Stimulated activated CD8-positive, alpha-beta memory T cell treated with anti-CD3 and anti-CD28 coated beads, Interleukin-4, amount 100 ng/mL, for 1 hour (primary cell): ENCODE data around the gene SSMEM1.
"Not testable (repeated sequence)": the region's sequence is repeated elsewhere in the genome, so short reads cannot be mapped to it uniquely, and the experiment has no call there.

Source experiments
- DNase-seq, 2 donors: peaks; one replicate each; pipeline ENCODE4 v3.0.0-alpha.2; 2020; ENCODE audit warnings: low read depth in 2 of 2, low spot score in 1 of 2

The SSMEM1 gene, protein sequence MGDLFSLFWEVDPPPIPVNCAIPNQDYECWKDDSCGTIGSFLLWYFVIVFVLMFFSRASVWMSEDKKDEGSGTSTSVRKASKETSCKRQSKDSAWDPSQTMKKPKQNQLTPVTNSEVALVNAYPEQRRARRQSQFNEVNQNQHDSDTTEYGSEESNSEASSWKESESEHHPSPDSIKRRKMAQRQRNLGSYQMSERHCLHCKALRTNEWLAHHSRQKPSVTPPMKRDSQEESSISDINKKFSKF

DNA sequence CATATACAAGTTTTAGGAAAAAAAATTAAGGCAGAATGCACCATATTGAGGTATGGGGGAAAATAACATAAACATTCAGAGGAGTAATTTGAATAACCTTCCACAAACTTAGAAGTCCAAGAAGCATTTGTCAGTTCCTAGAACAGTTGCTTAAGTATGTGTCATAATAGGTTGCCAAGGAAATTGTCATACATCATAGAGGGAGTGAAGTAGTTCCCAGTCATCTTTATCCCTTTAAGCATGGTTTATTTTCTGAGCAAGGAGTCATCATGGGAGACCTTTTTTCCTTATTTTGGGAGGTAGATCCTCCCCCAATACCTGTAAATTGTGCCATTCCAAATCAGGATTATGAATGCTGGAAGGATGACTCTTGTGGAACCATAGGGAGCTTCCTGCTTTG is at the start of gene SSMEM1:
TSS of gene SSMEM1 (plus strand) at position 219 of the 400 bp plus-strand sequence. CDS start at position 270, 51 bp downstream.
- no peak for DNase-seq

DNA sequence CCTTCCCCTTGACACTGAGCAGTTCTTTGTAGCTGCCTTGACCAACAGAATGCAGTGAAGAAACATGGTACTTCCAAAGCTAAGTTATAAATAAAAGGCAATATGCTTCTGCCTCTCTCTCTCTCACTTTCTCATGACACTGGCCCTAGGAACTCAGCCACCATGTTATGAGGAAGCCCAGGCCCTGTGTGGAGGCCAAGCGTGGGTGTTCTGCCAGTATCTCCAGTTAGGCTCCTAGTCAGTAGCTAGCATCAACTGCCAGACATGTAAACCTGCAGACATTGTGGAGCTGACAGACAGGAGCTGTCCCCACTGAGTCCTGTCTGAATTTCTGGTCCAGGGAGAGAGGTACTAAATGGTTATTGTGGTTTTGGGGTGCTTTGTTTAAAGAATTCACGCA is 47.6 kb upstream of the SSMEM1 start:
- DNase-seq: no peak

DNA sequence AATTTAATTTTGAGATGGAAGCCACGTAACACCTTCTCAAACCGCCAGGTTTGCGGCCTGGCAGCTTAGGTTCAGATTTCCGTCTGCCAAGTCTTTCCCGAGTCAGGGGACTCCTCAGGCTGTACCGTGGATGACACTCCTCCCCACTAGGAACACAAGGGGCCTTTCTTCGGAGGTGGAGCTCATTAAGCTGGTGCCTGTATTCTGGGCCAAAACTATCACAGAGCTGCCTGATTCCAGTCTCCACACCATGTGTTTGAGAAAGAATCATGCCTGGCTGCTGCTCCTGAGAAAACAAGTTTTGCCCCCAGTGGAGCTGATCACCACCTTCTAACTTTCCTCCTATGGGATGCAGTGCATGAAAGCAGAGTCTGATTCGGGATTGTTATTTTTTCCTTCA is 47.2 kb upstream of the SSMEM1 start:
- no peak for DNase-seq

DNA sequence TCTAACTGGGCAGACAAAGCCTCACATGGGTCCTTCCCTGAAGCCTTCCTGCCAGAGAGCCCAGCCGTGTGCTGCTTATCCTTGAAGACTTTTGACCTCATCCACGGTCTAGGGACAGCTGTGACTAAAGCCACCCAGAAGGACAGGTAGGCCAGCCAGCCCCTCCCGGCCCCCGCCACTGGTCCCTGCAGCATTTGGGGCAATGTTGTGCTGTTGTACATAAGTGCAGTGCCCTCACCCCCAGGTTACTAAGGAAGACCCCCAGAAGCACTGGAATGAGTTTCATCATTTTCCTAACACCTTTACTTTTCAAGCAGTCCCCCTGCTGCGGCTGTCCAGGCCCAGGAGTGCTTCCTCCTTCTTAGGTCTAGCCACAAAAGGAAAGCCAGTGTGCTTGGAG is 45.5 kb upstream of the SSMEM1 start:
- no peak for DNase-seq

DNA sequence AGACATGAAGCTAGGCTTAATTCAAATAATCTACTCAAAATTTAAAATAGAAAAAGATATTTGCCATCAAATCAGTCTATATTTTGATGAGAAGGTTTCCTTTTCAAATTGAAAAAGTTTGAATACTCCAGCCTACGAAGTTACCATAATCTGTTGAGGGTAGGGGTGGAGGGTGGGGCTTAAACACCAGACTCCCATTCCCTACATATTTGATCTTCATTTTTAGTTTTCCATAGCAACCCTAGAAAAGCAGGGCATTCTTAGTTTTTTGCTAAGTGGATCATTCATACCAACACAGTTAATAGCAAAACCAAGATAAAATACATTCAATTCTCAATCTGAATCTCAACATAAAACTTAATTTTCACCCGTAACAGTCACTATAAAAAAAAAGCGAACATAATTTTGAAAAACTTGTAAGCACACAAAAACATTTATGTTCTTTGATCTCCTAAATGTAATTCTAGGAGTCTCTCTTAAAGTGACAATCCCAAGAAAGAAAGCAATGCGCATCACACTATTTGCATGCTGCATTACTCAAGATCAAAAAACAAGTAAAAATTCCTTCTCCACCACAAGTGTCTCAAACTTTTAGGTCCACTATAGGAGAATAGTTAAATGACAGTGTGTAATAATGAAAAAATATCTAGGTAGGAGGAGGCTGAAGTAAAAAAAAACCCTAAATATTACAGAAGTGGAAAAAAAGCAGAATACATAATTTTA is 33.3 kb upstream of the SSMEM1 start:
- DNase-seq: no peak

DNA sequence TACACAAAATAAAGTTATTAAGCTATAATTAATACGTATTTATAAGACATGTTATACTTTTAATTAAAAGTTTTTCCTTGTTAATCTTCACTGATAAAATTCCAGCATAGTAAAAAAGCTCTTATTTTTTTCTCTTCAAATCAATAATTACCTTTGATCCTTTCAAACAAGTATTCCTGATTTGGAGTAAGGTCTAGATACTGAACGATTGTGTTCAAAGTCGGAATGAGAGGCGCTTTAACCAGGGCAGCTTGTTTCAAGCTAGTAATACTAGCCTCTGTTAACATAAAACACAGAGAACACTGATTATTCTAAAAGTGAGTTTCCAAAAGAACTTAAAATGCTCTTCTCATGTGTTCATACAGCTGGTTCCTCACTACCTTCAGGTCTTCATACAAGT is 29.4 kb upstream of the SSMEM1 start:
- DNase-seq: no peak

DNA sequence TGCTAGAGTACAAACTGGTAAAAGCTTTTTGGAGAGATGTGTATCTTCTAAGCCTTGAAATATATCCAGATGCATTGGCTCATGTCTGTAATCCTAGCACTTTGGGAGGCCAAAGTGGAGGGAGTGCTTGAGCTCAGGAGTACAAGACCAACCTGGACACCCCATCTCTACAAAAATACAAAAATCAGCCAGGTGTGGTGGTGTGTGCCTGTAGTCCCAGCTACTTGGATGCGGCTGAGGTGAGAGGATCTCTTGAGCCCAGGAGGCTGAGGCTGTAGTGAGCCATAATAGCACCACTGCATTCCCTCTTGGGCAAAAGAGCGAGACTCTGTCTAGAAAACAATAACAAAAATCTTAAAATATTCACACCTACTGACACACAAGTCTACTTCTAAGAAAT is 28.0 kb upstream of the SSMEM1 start:
- no peak for DNase-seq

DNA sequence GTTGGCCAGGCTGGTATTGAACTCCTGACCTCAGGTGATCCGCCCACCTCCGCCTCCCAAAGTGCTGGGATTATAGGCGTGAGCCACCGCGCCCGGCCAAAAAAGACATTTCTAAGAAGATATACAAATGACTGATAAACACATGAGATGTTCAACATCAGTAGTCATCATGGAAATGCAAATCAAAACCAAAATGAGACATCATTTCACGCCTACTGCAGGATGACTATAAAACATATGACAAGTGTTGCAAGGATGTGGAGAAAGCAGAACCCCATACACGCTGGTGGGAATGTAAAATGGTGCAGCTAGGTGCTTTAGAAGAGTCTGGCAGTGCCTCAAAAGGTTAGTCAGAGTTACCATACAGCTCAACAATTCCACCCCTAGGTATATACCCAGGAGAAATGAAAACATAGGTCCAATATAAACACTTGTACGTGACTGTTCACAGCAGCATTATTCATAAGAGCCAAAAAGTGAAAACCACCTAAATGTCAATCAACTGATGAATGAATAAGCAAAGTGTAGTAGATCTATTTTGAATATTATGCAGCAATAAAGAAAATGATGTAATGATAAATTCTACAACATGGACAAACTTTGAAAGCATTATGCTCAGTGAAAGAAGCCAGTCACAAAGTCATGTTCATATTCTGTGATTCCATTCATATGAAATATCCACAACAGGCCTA is 26.9 kb upstream of the SSMEM1 start:
- no peak for DNase-seq

DNA sequence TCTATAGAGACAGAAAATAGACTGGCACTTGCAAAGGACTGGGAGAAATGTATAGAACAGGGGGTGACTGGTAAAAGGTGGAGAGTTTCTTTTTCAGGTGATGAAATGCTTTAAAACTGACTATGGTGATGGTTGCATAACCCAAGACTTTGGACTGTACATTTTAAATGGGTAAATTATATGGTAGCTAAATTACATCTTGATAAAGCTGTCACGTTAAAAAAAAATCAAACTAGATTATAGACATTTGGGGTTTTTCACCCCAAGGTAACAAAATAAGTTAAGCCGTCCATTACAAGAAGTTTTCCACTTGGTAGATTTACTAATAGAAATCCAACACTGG is 26.4 kb upstream of the SSMEM1 start:
- DNase-seq: no peak

DNA sequence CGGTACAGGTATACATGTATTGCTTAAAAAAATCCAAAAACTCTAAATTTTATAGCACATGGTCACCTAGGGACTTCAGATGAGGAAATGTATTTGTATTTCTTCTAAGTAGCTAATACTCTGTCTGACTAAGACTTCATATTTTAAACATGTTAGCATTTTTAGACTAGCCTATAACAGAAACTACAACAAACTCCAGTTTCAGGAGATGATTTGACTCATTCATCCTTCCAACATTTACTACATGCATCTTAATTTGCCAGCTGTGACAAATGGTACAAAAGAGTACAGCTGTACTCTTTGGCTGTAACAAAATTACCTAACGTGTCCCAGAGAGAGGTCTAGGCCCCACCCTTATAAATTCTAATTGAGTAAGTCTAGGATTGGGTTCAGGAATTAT is 24.7 kb upstream of the SSMEM1 start:
- no peak for DNase-seq

DNA sequence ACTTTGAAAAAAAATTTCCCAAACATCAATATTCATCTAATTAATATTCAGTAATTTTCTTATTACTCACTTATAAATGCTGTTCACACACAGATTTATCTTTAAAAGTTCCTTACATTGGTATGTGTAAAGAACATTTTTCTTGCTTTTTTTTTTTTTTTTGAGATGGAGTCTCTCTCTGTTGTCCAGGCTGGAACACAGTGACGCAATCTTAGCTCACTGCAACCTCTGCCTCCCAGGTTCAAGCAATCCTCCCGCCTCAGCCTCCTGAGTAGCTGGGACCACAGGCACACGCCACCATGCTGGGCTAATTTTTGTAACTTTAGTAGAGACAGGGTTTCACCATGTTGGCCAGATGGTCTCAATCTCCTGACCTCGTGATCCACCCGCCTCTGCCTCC is 23.3 kb upstream of the SSMEM1 start:
- not testable (repeated sequence) for DNase-seq

DNA sequence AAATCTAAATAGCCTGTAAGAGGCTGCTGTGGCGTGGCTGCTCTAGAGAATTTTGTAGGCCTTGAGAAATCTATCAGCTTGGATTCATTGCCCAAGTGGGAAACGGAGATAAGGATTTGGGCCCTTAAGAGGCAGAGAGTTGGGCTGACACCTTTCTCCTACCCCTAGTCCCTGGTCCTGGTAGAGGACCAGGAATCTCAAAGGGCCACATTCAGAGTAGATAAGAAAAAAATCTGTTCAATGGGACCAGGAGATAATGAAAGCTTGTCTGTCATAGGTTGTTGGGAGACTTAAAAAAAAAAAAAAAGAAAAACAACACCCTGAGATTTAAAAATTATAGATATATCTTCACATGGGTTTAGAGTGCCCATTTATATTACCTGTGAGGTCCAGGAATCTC is 20.3 kb upstream of the SSMEM1 start:
- no peak for DNase-seq

DNA sequence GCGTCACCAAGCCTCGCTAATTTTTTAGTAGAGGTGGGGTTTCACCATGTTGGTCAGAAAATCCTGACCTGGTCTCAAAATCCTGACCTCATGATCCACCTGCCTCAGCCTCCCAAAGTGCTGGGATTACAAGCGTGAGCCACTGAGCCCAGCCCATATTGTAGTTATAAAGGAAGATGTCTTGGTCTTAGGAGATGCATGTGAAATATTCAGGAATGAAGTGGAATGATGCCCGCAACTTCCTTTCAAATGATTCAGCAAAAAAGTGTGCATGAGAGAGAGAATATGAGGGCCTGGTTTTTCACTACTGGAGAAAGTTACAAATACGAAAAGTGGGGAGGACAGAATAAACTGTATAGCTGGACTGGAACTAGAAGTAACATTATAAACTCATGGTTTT is 18.3 kb upstream of the SSMEM1 start:
- no peak for DNase-seq

DNA sequence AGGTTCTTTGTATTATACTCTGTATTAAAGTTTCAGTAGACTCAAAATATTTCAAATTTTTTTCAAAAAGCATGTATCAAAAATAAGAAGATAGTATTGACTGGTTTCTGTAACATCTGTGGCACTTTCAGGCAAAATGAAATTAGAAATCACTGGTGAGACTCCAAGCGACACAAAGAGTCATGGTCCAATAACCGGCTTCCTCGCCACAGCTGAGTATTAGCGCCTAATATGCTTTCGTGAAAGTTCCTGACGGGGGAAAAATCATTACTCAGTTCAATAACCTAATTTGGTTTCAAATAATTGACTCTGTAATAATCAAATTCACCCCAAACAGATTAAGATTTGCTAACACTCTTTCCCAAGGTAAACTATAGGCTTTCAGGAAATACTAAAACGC is 15.9 kb upstream of the SSMEM1 start:
- no peak for DNase-seq

DNA sequence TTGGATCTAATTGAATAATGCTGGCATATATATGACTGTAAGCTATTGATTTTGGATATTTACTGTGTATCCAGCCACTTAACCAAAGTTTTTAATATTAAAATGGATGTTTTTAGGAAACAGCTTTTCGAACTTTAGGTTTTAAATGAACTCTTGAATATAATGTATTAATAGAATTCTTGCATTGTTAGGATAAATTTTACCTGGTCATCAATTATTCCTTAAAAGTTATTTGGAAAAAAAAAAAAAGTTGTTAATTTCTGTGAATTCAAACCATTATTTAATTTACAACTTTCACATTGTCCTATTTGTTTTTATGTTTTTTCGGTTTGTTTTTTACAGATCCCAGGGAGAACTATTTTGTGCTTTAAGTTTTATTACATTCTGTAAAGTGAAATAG is 12.3 kb upstream of the SSMEM1 start:
- no peak for DNase-seq

DNA sequence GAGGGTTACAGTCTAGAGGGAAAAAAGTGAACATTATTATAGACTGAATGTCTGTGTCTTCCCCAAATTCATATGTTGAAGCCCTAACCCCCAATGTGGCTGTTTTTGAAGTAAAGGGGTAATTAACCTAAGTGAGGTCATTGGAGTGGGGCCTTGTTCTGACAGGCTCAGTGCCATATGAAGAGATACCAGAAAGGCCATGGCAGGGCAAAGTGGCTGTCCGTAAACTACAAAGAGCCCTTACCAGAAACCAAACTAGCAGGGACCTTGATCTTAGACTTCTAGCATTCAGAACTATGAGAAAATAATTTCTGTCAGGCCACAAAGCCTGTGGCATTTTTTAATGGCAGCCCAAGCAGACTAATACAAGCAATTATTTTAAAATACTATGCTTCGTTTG is 11.2 kb upstream of the SSMEM1 start:
- DNase-seq: no peak

DNA sequence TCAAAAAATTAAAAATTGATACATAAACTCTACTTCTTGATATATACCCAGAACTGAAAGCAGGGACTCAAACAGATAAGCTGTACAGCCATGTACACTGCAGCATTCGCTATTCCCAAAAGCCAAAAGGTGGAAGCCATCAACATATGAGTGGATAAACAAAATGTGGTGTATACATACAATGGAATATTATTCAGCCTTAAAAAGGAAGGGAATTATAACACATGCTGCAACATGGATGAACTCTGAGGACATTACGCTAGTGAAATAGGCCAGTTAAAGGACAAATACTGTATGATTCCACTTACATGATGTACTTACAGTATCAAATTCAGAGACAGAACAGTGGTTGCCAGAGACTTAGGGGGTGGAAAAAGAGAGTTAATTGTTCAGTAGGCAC is 10.6 kb upstream of the SSMEM1 start:
- DNase-seq: no peak

DNA sequence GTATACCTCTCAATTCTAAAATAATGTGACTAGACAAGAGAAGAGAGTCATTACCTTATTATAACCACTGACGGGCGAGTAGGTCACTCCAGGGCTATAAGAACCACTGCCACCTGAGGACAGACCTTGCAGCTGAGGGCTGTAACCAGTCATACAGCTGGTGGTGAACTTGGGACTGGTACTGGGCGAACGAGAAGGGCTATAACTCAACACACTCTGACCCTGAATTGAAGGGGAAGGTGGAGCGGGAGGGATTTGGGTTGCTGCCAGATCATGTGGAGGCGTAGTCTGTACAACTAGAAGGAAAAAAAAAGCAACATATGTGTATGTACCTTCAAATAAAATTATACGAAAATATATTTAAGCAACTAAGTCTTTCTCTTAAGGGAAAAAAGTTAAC is 5.9 kb upstream of the SSMEM1 start:
- no peak for DNase-seq

DNA sequence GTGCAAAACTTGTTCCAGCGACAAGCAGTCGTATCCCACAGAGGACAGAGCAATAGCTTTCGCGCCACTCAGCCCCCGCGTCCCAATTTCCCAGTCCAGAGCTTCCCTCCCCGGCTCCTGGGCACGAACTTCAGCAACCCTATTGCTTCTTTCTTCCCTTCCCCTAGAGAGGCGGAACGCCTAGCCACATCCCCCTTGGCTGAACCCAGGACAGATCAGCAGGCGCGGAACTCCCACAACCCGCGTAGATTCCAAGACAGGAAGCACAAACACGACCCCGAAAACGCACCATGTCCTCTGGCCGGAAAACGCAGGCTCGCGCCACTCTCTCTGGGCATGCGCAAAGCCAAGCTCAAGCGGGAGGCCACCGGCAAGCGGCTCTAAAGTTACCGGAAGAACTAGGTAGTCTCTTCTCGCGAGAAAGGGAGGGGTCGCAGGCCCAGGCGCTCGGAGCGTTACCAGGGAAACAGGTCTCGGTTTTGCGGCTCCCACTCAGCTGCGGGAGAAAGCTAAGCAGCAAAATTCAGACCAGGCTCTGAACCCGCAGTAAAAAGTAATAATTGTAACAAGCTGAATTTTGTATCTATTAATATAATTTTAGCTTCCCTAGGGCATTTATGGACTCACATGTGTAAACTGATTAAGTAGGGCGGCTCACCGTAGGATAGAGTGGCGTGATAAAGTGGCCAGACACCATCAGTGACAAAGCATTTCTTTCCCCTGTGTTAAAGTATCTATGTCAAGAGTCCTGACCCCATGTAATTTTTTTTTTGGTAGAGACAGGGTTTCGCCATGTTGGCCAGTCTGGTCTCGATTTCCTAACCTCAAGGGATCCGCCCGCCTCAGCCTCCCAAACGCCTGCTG is 2.3 kb upstream of the SSMEM1 start, which contains the start of gene TMEM209:
TSS of gene TMEM209 (minus strand) at position 323 of the 864 bp plus-strand sequence. CDS start at position 292, 31 bp downstream.
- peak; percentile 84 to 89 for DNase-seq

DNA sequence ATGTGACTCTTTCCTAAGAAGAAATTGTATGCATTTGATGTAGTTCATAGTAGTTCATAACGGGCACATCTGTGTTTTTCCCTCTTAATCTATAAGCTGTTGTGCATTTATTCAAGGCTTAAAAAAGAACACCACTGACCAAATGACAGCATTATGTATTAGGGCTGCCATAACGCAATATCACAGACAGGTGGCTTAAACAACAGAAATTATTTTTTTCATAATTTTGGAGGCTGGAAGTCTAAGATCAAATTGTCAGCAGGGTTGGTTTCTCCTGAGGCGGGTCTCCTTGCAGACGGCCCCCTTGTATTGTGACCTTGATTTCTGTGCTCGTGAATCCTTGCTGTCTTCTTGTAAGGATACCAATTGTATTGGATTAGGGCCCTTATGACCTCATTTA is 627 bp upstream of the SSMEM1 start:
- no peak for DNase-seq

DNA sequence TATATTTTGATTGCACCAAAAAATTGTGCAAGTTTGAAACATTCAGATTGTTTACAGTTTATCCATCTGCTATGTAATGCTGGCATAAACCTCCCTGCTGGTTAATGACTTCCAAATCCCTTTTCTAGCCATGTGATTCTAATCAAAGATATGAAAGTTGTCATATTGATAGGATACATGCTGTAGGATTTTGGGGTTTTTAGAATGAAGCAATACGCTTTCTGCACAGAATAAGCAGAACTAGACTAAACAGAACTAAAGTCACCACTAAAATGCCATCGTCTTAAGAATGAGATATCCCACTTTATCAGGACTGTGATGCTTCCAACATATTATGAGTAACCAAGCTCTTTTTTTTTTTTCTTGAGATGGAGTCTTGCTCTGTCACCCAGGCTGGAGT is 856 bp downstream of the SSMEM1 start:
- DNase-seq: no peak
